ENCODE data around the gene TRIM44. TPM values are rescaled to one million over a fixed set of nuclear protein-coding genes. Genes with fewer than 3 reads are reported as not detected.

Gene TRIM44
- total RNA-seq: 10 to 100 TPM; 30.6 to 33.2 TPM

DNA sequence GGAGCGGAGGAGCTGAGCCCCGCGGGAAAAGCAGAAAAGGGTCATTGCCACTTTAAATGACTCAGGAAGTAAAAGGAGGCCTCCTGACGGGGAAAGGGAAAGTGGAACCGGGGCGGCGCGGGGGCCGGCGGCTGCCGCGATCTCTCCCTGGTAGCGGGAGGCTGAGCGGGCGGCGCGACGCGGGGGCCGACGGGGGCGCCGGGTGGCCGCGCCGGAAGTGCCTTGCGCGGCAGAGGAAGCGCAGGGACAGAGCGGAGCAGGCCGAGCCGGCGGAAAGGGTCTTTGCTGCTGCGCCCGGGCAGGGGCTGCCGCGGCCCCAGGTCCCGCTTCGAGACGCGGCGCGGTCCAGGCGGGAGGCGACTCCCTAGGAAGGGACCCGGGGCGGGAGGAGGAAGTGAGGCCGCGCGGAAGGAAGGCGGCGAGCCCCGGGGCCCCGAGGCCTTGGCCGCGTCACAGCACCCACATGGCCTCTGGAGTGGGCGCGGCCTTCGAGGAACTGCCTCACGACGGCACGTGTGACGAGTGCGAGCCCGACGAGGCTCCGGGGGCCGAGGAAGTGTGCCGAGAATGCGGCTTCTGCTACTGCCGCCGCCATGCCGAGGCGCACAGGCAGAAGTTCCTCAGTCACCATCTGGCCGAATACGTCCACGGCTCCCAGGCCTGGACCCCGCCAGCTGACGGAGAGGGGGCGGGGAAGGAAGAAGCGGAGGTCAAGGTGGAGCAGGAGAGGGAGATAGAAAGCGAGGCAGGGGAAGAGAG is at the start of gene TRIM44:
TRIM44 (plus strand) TSS at position 127 of the 759 bp plus-strand sequence; CDS start at position 464, 337 bp downstream.
- intact Hi-C loops (cut with DNase I): no loop called here
- no peaks in the 10 kb centered on the region for H3K4me1 ChIP-seq (replicated peaks)
- H3K4me3 ChIP-seq: peak within 1 kb of the TSS; percentile 69 to 74
- peak; percentile 63 for TF ChIP-seq POLR2AphosphoS5 (IDR thresholded peaks at IDR 0.05)
- TF ChIP-seq POLR2A (IDR thresholded peaks at IDR 0.05): no peak
- H3K9me3 ChIP-seq: no peaks in the 10 kb centered on the region
- H3K27ac ChIP-seq: peak within 1 kb of the TSS; percentile 79 to 83
- no peaks in the 10 kb centered on the region for H3K27me3 ChIP-seq (replicated peaks; ENCODE audit: insufficient read depth)
- H3K36me3 ChIP-seq: no peaks in the 10 kb centered on the region
- peak; percentile 63 for DNase-seq (ENCODE audit: low spot score)
- 3% methylated on average over 79 of the region's 82 CpGs for WGBS

DNA sequence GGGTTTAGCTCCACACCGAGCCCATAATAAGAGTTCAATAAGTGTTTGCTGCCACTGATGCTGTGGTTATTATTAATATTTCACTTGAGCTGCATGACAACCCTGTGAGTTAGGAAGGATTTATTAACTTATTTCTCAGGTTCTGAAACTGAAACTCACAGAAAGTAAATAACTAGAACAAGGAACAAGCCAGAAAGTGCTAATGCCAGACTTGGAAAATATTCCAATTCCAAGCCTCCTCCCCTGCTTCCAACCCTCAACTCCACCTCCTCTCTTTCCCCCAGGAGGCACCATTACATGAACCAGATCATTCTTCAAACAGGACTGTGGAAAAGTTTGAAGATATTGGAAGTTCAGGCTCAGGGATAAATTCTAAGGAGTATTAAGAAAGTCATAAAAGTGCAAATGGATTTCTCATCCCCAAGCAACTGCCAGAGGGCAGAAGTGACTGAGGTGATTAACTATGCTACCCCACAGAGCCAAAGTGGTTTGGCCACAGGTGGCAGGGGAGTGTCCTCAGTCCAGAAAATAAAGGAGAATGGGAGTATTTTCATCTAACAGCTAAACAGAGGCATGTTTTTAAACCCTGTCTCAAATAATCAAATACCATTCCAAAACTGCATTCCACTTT is 47.5 kb upstream of the TRIM44 start:
- no peak for DNase-seq (ENCODE audit: low spot score)
- H3K27me3 ChIP-seq (replicated peaks; ENCODE audit: insufficient read depth): no peaks in the 10 kb centered on the region
- no peak overlapping the region for H3K27ac ChIP-seq
- no peaks in the 10 kb centered on the region for H3K9me3 ChIP-seq
- no peak overlapping the region for H3K4me3 ChIP-seq
- no peaks in the 10 kb centered on the region for H3K36me3 ChIP-seq
- H3K4me1 ChIP-seq (replicated peaks): peaks cover 13% of the 10 kb centered on the region
- 90% methylated on average over 1 of the region's 1 CpG for WGBS
- intact Hi-C loops (cut with DNase I): loop anchor here (5.0 to 10.0 kb wide), 3 partner anchors 207 to 870 kb away; no protein-coding TSS in a partner anchor
- TF ChIP-seq POLR2A (IDR thresholded peaks at IDR 0.05) (no peak), POLR2AphosphoS5 (IDR thresholded peaks at IDR 0.05) (no peak)
- TF ChIP-seq, protein P1, sequence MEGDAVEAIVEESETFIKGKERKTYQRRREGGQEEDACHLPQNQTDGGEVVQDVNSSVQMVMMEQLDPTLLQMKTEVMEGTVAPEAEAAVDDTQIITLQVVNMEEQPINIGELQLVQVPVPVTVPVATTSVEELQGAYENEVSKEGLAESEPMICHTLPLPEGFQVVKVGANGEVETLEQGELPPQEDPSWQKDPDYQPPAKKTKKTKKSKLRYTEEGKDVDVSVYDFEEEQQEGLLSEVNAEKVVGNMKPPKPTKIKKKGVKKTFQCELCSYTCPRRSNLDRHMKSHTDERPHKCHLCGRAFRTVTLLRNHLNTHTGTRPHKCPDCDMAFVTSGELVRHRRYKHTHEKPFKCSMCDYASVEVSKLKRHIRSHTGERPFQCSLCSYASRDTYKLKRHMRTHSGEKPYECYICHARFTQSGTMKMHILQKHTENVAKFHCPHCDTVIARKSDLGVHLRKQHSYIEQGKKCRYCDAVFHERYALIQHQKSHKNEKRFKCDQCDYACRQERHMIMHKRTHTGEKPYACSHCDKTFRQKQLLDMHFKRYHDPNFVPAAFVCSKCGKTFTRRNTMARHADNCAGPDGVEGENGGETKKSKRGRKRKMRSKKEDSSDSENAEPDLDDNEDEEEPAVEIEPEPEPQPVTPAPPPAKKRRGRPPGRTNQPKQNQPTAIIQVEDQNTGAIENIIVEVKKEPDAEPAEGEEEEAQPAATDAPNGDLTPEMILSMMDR (IDR thresholded peaks at IDR 0.05): no peak

DNA sequence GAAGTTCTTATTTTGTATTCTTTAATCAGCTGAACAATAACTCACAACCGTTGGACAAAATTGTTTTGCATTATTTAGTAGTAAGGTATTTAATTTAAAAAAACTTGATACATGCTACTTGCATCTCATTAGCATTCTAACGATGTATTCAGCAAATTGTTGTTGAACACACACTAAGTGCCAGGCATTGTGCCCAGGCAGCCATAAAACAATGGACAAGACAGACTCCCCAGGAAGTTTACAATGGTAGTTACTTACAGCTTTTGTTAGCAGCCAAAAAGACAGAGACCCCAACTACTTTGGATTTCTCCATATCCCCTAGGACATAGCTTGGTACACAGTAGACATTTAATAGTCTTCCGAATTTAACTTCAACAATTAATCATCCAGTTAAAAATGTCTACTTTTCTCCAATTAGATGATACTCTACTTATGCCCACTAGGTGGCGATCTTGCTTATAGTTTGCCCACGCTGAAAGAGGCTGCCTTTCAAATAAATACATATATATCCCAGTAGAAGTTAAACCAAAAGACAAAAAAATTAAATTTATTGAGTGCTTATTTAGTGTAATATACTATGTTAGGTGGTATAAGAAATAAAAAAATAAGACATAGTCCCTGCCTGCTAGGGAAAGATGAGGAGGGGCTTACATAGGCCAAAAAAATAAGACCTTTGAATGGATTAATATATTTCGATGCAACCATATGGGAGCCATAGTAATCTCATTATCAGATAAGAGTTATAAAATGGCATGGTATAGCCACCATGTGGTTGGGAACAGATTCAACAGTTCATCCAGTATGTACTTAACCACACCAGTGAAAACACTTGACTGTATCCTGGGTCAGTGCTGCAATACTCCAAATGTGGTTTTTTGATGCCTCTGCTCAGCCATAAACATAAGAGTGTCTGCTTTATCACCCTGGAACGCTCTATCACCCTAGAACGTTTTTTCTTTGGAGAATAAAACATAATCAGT is 46.4 kb upstream of the TRIM44 start:
- Histone ChIP-seq H3K27ac (no peak overlapping the region), H3K9me3 (no peaks in the 10 kb centered on the region), H3K27me3 (replicated peaks; ENCODE audit: insufficient read depth) (no peaks in the 10 kb centered on the region), H3K4me3 (no peak overlapping the region), H3K4me1 (replicated peaks) (peaks cover 17% of the 10 kb centered on the region), H3K36me3 (no peaks in the 10 kb centered on the region)
- intact Hi-C loops (cut with DNase I): loop anchor here (1.0 to 10.0 kb wide), 4 partner anchors 206 to 869 kb away; no protein-coding TSS in a partner anchor
- TF ChIP-seq POLR2AphosphoS5 (IDR thresholded peaks at IDR 0.05) (peak; percentile 17), POLR2A (IDR thresholded peaks at IDR 0.05) (no peak)
- TF ChIP-seq, protein P1 (IDR thresholded peaks at IDR 0.05): peak; percentile 62 to 92 (median 85)
- 23% methylated on average over 8 of the region's 8 CpGs for WGBS
- peak; percentile 36 for DNase-seq (ENCODE audit: low spot score)

- H3K4me3 ChIP-seq: no peak overlapping the region
These were observed 45.3 kb upstream of the TRIM44 start for GRCh38 chr11:35617316-35617686.

More at GRCh38 chr11:35617316-35617686, 45.3 kb upstream of the TRIM44 start:
- WGBS: 65% methylated on average over 7 of the region's 7 CpGs
- TF ChIP-seq POLR2A (IDR thresholded peaks at IDR 0.05) (no peak), POLR2AphosphoS5 (IDR thresholded peaks at IDR 0.05) (no peak)
- TF ChIP-seq, protein P1 (IDR thresholded peaks at IDR 0.05): no peak
- Histone ChIP-seq H3K27ac (peak overlapping the region in 1 of 2 donors; percentile 75), H3K9me3 (no peaks in the 10 kb centered on the region), H3K4me1 (replicated peaks) (peaks cover 21% of the 10 kb centered on the region), H3K27me3 (replicated peaks; ENCODE audit: insufficient read depth) (no peaks in the 10 kb centered on the region), H3K36me3 (no peaks in the 10 kb centered on the region)
- intact Hi-C loops (cut with DNase I): loop anchor here (5.0 to 10.0 kb wide), 3 partner anchors 205 to 868 kb away; no protein-coding TSS in a partner anchor
- DNase-seq (ENCODE audit: low spot score): no peak
